SH-SY5Y (cell line): ENCODE measurements around the gene PCNX1.

Experiments used
- GATA2 ChIP-seq: IDR thresholded peaks from 2 replicates; pipeline ENCODE4 v1.6.1; 2011; ENCODE audit warnings: mild to moderate bottlenecking, low read depth, low read length
- GATA3 ChIP-seq: IDR thresholded peaks from 2 replicates; pipeline ENCODE4 v1.6.1; 2011; ENCODE audit warnings: low read depth, mild to moderate bottlenecking, low read length, moderate library complexity

GRCh38 chr14:71063351-71063750 is 156.1 kb downstream of the PCNX1 start:
- TF ChIP-seq GATA3 (no peak), GATA2 (no peak)
